H9 (cell line): Measurements from ENCODE around the gene CRYBG2. TPM values are rescaled to one million over a fixed set of nuclear protein-coding genes. Genes with fewer than 3 reads are reported as not detected.
A peak's percentile ranks its signal among the peaks of the same experiment; 100 is the strongest.

Source experiments
- DNase-seq: peaks from one replicate; pipeline ENCODE4 v3.0.0-alpha.2; 2017
- H2AFZ ChIP-seq: one replicate; pipeline ENCODE4 v1.6.1; 2013; ENCODE audit warnings: mild to moderate bottlenecking, low read length, control low read depth, moderate library complexity
- H2AK5ac ChIP-seq: 2 replicates; pipeline ENCODE4 v1.6.1; 2013; ENCODE audit warnings: low read length, control low read depth, mixed read lengths; ENCODE audit not compliant: insufficient read length
- H2BK120ac ChIP-seq: one replicate; pipeline ENCODE4 v1.6.1; 2013; ENCODE audit warnings: low read depth, mild to moderate bottlenecking, low read length, control low read depth, inconsistent platforms; ENCODE audit not compliant: poor library complexity, severe bottlenecking
- H2BK12ac ChIP-seq: 2 replicates; pipeline ENCODE4 v1.6.1; 2013; ENCODE audit warnings: low read length, control low read depth, mixed read lengths, low read depth; ENCODE audit not compliant: insufficient read length
- H2BK15ac ChIP-seq: 2 replicates; pipeline ENCODE4 v1.6.1; 2013; ENCODE audit warnings: low read depth, low read length, control low read depth
- H2BK20ac ChIP-seq: one replicate; pipeline ENCODE4 v1.6.1; 2013; ENCODE audit warnings: low read depth, mild to moderate bottlenecking, low read length, control low read depth, inconsistent platforms; ENCODE audit not compliant: poor library complexity, severe bottlenecking
- H2BK5ac ChIP-seq: 2 replicates; pipeline ENCODE4 v1.6.1; 2013; ENCODE audit warnings: low read length, control low read depth, mixed read lengths; ENCODE audit not compliant: insufficient read length
- H3K14ac ChIP-seq: 2 replicates; pipeline ENCODE4 v1.6.1; 2013; ENCODE audit warnings: low read length, control low read depth; ENCODE audit not compliant: insufficient read depth
- H3K18ac ChIP-seq: 2 replicates; pipeline ENCODE4 v1.6.1; 2013; ENCODE audit warnings: low read depth, mild to moderate bottlenecking, mixed read lengths, low read length, control low read depth; ENCODE audit not compliant: insufficient read length
- H3K23ac ChIP-seq: 2 replicates; pipeline ENCODE4 v1.6.1; 2013; ENCODE audit warnings: low read length, control low read depth, mixed read lengths, low read depth; ENCODE audit not compliant: insufficient read length
- H3K23me2 ChIP-seq: 2 replicates; pipeline ENCODE4 v1.6.1; 2013; ENCODE audit warnings: low read depth, mild to moderate bottlenecking, mixed read lengths, low read length, control low read depth; ENCODE audit not compliant: insufficient read length, poor library complexity, severe bottlenecking
- H3K27ac ChIP-seq: 2 replicates; pipeline ENCODE4 v1.5.1; 2013; ENCODE audit warnings: low read length, control low read depth, mixed read lengths, low read depth; ENCODE audit not compliant: insufficient read length
- H3K27me3 ChIP-seq: 2 replicates; pipeline ENCODE4 v1.6.1; 2013; ENCODE audit warnings: low read length, control low read depth, inconsistent platforms; ENCODE audit not compliant: insufficient read depth
- H3K4ac ChIP-seq: 2 replicates; pipeline ENCODE4 v1.6.1; 2013; ENCODE audit warnings: low read depth, mild to moderate bottlenecking, control low read depth, inconsistent platforms, low read length, moderate library complexity
- H3K4me1 ChIP-seq: 2 replicates; pipeline ENCODE4 v1.6.1; 2013; ENCODE audit warnings: low read length, control low read depth, inconsistent platforms; ENCODE audit not compliant: insufficient read depth
- H3K4me2 ChIP-seq: 2 replicates; pipeline ENCODE4 v1.6.1; 2013; ENCODE audit warnings: low read length, control low read depth, mixed read lengths; ENCODE audit not compliant: insufficient read length, insufficient read depth
- H3K56ac ChIP-seq: 2 replicates; pipeline ENCODE4 v1.6.1; 2013; ENCODE audit warnings: low read depth, mild to moderate bottlenecking, mixed read lengths, low read length, control low read depth; ENCODE audit not compliant: insufficient read length
- H3K79me1 ChIP-seq: 2 replicates; pipeline ENCODE4 v1.6.1; 2013; ENCODE audit warnings: low read depth, mild to moderate bottlenecking, moderate library complexity, low read length, control low read depth, inconsistent platforms; ENCODE audit not compliant: insufficient read depth, poor library complexity, severe bottlenecking
- H3K79me2 ChIP-seq: 2 replicates; pipeline ENCODE4 v1.6.1; 2013; ENCODE audit warnings: low read length, control low read depth, inconsistent platforms; ENCODE audit not compliant: insufficient read depth
- H3K9ac ChIP-seq: 2 replicates; pipeline ENCODE4 v1.6.1; 2013; ENCODE audit warnings: low read length, control low read depth, mixed read lengths; ENCODE audit not compliant: insufficient read length; ENCODE audit errors: extremely low read depth
- H3K9me3 ChIP-seq: one replicate; pipeline ENCODE4 v1.6.1; 2013; ENCODE audit warnings: low read depth, low read length, inconsistent platforms; ENCODE audit not compliant: control insufficient read depth
- H3T11ph ChIP-seq: one replicate; pipeline ENCODE4 v1.6.1; 2013; ENCODE audit warnings: mild to moderate bottlenecking, low read length, control low read depth, inconsistent platforms
- H4K20me1 ChIP-seq: one replicate; pipeline ENCODE4 v1.6.1; 2013; ENCODE audit not compliant: control insufficient read depth, insufficient read length, insufficient read depth
- H4K5ac ChIP-seq: 2 replicates; pipeline ENCODE4 v1.6.1; 2013; ENCODE audit warnings: low read depth, mild to moderate bottlenecking, mixed read lengths, low read length, control low read depth; ENCODE audit not compliant: insufficient read length
- H4K8ac ChIP-seq: replicated peaks from 2 replicates; pipeline ENCODE4 v1.6.1; 2013; ENCODE audit warnings: low read length, control low read depth, mixed read lengths, low read depth; ENCODE audit not compliant: insufficient read length
- H4K91ac ChIP-seq: 2 replicates; pipeline ENCODE4 v1.6.1; 2013; ENCODE audit warnings: low read depth, mild to moderate bottlenecking, moderate library complexity, mixed read lengths, low read length, control low read depth; ENCODE audit not compliant: insufficient read length
- H3K27ac Mint-ChIP-seq, 3 experiments: 2 replicates in 2 of 3; 3 replicates in 1 of 3; pipeline ENCODE4 v1.8.0; 2020 to 2021; ENCODE audit warnings: mixed read lengths in 3 of 3, mild to moderate bottlenecking in 1 of 3, moderate library complexity in 1 of 3
- H3K27me3 Mint-ChIP-seq: 2 replicates; pipeline ENCODE4 v1.8.0; 2021; ENCODE audit warnings: low read depth, mild to moderate bottlenecking, moderate library complexity, mixed read lengths
- H3K36me3 Mint-ChIP-seq, 3 experiments: 2 replicates in 2 of 3; 3 replicates in 1 of 3; pipeline ENCODE4 v1.8.0; 2020 to 2021; ENCODE audit warnings: low read depth in 3 of 3, mixed read lengths in 3 of 3; ENCODE audit not compliant: insufficient read depth in 1 of 3
- H3K4me1 Mint-ChIP-seq, 2 experiments: 2 replicates each; pipeline ENCODE4 v1.8.0; 2020; ENCODE audit warnings: mixed read lengths in 2 of 2
- H3K4me3 Mint-ChIP-seq, 2 experiments: 2 replicates in 1 of 2; 3 replicates in 1 of 2; pipeline ENCODE4 v1.8.0; 2020 to 2021; ENCODE audit warnings: mild to moderate bottlenecking in 2 of 2, mixed read lengths in 2 of 2, moderate library complexity in 1 of 2
- H3K9me3 Mint-ChIP-seq, 2 experiments: 2 replicates in 1 of 2; 3 replicates in 1 of 2; pipeline ENCODE4 v1.8.0; 2020; ENCODE audit warnings: mild to moderate bottlenecking in 2 of 2, mixed read lengths in 2 of 2, moderate library complexity in 1 of 2
- WGBS: extraction: QIAGEN DNeasy Blood & Tissue Kit; methylation state at CpG from one replicate; pipeline ENCODE4 v1.1.7; 2013; ENCODE audit warnings: missing lambda C conversion rate, low lambda C conversion rate, mixed read lengths; ENCODE audit not compliant: insufficient read length; ENCODE audit errors: extremely low coverage; 5-methylcytosine and 5-hydroxymethylcytosine counted together
- total RNA-seq: library from RNA; stranded (reverse); gene quantifications from 2 replicates; pipeline ENCODE4 v1.2.1, GENCODE V29; 2021
- TF ChIP-seq, protein P1 (sequence below): fragments of 200-600 bp; sonication (generic); conservative IDR thresholded peaks from 3 replicates; pipeline ENCODE4 v1.8.0; 2021; ENCODE audit warnings: antibody characterized with exemption, mild to moderate bottlenecking

The CRYBG2 gene
- total RNA-seq, 1 experiment from 2014 or later = 12.8 TPM

DNA sequence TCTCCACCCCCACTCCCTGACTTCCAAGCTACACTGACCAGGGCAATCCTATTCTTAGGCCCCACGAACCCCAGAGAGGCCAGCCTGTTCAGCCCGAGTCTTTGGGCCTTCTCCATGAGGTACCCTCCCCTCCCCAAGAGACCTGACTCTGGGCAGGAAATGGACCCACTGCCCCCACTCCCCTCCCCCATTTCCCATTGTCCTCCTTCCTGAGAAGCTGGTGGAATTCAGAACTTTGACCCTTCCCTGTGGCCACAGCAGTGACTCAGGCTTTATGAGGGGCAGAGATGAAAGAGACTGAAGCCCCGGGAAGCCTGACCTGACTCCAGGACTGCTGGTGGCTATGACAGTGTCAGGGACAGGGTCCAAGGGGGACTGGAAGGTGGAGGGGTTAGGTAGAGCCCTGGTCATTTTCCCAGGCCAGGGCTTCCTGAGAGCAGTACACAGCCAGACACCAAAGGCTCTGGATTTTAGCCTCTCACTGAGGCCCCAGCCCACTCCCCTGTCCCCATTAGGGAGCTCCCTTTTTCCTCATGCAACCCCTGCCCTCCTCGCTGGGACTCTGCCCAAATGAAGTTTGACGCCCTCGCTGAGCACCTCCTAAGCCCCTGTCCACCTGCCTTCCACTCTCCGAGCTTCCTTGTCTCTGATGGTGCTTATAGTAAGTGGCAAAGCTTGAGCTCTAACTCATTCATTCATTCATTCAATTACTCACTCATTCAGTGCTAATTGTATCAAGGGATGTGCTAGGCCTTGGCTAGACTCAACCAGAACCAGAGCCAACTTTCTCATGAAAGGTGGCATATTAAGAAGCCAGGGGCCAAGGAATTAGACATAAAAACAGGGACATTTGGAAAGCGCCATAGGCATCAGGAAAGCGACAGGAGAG, 3.0 kb downstream of the CRYBG2 start:
- H2AFZ ChIP-seq = no peak overlapping the region
- Mint-ChIP-seq H3K27me3 (no peaks in the 10 kb centered on the region), H3K4me3 (peak overlapping the region in 1 of 2 experiments; percentile 41; a peak in 1 of 5 replicates), H3K4me1 (peaks cover 27 to 33% of the 10 kb centered on the region in 2 experiments), H3K9me3 (no peaks in the 10 kb centered on the region), H3K27ac (peak overlapping the region; percentile 21 to 32 (median 21); a peak in 6 of 7 replicates), H3K36me3 (no peaks in the 10 kb centered on the region; a peak in 1 of 7 replicates)
- H3K79me2 ChIP-seq = no peaks in the 10 kb centered on the region
- H3K9me3 ChIP-seq = no peaks in the 10 kb centered on the region
- H3K18ac ChIP-seq = no peak overlapping the region
- TF ChIP-seq, protein P1, sequence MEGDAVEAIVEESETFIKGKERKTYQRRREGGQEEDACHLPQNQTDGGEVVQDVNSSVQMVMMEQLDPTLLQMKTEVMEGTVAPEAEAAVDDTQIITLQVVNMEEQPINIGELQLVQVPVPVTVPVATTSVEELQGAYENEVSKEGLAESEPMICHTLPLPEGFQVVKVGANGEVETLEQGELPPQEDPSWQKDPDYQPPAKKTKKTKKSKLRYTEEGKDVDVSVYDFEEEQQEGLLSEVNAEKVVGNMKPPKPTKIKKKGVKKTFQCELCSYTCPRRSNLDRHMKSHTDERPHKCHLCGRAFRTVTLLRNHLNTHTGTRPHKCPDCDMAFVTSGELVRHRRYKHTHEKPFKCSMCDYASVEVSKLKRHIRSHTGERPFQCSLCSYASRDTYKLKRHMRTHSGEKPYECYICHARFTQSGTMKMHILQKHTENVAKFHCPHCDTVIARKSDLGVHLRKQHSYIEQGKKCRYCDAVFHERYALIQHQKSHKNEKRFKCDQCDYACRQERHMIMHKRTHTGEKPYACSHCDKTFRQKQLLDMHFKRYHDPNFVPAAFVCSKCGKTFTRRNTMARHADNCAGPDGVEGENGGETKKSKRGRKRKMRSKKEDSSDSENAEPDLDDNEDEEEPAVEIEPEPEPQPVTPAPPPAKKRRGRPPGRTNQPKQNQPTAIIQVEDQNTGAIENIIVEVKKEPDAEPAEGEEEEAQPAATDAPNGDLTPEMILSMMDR = no peak
- H3K4me1 ChIP-seq = peaks cover 3% of the 10 kb centered on the region
- no peaks in the 10 kb centered on the region for H3K27me3 ChIP-seq
- no peak overlapping the region for H2BK5ac ChIP-seq
- no peak overlapping the region for H3K14ac ChIP-seq
- no peak overlapping the region for H2BK120ac ChIP-seq
- H4K5ac ChIP-seq = no peak overlapping the region
- no peak overlapping the region for H2AK5ac ChIP-seq
- H3K56ac ChIP-seq = no peak overlapping the region
- H2BK20ac ChIP-seq = no peak overlapping the region
- no peaks in the 10 kb centered on the region for H3K79me1 ChIP-seq
- H3K27ac ChIP-seq = no peak overlapping the region
- H3K4me2 ChIP-seq = no peak overlapping the region
- H3K9ac ChIP-seq = no peak overlapping the region
- no peak overlapping the region for H3K23ac ChIP-seq
- no peak overlapping the region for H4K8ac ChIP-seq
- H2BK12ac ChIP-seq = no peak overlapping the region
- no peak overlapping the region for H2BK15ac ChIP-seq
- no peak overlapping the region for H3T11ph ChIP-seq
- H4K20me1 ChIP-seq = no peaks in the 10 kb centered on the region
- WGBS = no CpG with 5 or more reads among the region's 9 CpGs
- H4K91ac ChIP-seq = no peak overlapping the region
- H3K23me2 ChIP-seq = no peaks in the 10 kb centered on the region
- H3K4ac ChIP-seq = no peak overlapping the region
- peak; percentile 57 for DNase-seq
